Epithelial cell of proximal tubule (primary cell): Measurements from ENCODE around the gene PPFIA2. TPM values are rescaled to one million over a fixed set of nuclear protein-coding genes. Genes with fewer than 3 reads are reported as not detected.

ENCODE experiments used
- DNase-seq: peaks from one replicate; pipeline ENCODE4 v3.0.0-alpha.2; 2011; ENCODE audit warnings: low read depth
- H3K4me3 ChIP-seq: 2 replicates; pipeline ENCODE4 v1.5.1; 2011; ENCODE audit warnings: low read depth, mild to moderate bottlenecking, low read length
- total RNA-seq: library from RNA; depleted of rRNA; stranded (reverse); fragments of >200 nt; gene quantifications from 2 replicates; pipeline ENCODE4 v1.2.3, GENCODE V29; 2015
- TF ChIP-seq, protein P1 (sequence below): conservative IDR thresholded peaks from 2 replicates; pipeline ENCODE4 v1.5.1; 2012; ENCODE audit warnings: low read depth, mild to moderate bottlenecking, low read length

The PPFIA2 gene
- total RNA-seq, 1 donor from 2014 or later: 0.06 TPM

DNA sequence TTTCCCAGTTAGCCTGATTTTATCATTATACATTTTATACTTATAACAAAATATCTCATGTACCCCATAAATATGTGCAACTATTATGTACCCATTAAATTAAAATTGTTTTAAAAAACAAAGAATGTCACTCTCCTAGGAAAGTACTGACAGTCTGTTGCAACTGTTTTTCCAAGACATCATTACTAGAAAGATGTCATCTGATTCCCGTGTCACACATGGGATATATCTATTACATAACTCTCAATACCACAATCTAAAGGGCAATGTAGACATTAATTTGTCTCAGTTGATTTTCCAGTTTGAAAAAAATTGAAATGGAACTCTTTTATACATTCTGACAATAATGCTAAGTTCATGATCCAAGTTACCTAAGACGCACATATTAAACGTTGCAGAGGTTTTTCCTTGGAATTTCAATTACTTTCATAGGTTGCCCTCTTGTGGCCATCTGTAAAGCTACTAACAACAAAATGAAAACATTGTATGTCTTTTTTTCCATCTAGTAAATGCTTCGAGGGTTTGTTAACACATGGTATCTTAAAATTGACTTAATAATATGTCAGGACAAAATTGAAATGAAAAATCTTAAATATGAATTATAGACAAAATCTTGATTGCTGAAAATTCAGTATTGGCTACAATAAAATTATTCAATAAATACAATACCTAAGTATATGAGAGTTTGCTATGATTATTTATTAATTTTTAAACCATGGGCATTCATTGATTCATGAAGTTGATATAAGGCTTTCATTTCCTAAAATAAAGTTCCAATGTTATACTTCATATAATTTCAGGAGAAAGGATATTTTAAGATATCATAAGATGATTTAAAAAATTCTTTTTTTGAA, 131.6 kb downstream of the PPFIA2 start:
- TF ChIP-seq, protein P1, sequence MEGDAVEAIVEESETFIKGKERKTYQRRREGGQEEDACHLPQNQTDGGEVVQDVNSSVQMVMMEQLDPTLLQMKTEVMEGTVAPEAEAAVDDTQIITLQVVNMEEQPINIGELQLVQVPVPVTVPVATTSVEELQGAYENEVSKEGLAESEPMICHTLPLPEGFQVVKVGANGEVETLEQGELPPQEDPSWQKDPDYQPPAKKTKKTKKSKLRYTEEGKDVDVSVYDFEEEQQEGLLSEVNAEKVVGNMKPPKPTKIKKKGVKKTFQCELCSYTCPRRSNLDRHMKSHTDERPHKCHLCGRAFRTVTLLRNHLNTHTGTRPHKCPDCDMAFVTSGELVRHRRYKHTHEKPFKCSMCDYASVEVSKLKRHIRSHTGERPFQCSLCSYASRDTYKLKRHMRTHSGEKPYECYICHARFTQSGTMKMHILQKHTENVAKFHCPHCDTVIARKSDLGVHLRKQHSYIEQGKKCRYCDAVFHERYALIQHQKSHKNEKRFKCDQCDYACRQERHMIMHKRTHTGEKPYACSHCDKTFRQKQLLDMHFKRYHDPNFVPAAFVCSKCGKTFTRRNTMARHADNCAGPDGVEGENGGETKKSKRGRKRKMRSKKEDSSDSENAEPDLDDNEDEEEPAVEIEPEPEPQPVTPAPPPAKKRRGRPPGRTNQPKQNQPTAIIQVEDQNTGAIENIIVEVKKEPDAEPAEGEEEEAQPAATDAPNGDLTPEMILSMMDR: peak; percentile 74

DNA sequence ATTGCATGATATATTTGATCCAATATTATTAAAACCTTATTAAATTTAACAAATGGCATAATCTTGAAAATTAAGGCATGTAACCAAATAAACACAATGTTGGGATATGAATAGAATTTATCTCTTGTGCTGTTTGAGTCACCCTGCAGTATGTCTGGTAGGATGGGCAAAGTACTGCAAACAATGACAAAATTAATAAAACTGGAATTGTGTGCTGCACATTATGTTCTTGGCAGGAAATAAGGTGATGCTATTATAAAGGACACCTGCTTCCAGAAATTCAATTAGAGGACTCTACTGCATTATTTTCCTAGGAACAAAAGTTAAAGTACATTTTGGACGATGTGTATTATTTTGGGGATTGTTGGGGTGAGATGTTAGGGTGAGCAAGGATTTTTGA, 132.7 kb downstream of the PPFIA2 start:
- TF ChIP-seq, protein P1: no peak
- DNase-seq: no peak
- no peak overlapping the region for H3K4me3 ChIP-seq

More for the DNA sequence above, 131.6 kb downstream of the PPFIA2 start:
- peak; percentile 18 for DNase-seq
- no peak overlapping the region for H3K4me3 ChIP-seq

DNA sequence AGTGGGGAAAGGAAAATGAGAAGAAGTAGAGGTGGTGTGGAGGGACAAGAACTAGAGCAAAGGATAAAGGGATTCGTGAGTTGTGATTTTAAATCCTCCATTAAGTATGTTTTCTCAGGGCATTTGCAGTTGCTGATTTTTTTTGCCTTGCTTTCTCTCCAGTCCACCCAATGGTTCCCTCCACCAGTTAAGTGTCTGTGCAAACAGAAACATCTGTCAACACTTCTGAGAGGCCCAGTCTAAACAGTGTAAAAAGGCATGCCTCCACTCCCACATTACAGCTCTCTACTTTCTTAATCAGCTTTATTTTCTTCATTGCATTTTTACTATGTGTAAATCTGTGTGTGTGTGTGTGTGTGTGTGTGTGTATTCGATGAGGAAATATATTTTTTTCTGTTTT, 141.2 kb downstream of the PPFIA2 start:
- no peak for DNase-seq
- TF ChIP-seq, protein P1: no peak
- no peak overlapping the region for H3K4me3 ChIP-seq

DNA sequence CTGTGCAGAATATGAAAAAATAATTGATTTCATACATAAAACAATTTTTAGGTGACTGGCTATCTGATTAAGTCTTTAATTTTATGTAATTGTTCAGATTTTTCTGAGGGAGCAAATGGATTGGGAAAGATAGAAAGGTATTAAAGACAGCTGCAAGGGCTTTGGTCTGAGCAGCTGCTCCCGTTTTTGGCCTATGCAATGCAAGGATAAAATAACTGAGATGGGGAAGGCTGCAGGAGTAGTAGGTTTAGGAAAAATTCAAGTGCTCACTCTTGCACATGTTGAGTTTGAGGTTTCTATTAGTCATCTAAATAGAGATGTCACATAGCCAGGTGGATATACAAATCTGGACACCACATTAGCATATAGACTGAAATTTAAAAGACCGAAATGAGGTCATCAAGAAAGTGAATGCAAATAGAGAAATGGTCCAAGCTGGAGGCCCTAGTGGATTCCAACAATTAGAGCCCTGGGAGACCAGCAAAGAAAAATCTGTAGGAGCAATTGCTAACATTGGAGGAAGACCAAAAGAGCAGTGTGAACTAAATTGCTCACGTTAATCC, 144.0 kb downstream of the PPFIA2 start:
- no peak overlapping the region for H3K4me3 ChIP-seq
- TF ChIP-seq, protein P1: no peak
- no peak for DNase-seq

DNA sequence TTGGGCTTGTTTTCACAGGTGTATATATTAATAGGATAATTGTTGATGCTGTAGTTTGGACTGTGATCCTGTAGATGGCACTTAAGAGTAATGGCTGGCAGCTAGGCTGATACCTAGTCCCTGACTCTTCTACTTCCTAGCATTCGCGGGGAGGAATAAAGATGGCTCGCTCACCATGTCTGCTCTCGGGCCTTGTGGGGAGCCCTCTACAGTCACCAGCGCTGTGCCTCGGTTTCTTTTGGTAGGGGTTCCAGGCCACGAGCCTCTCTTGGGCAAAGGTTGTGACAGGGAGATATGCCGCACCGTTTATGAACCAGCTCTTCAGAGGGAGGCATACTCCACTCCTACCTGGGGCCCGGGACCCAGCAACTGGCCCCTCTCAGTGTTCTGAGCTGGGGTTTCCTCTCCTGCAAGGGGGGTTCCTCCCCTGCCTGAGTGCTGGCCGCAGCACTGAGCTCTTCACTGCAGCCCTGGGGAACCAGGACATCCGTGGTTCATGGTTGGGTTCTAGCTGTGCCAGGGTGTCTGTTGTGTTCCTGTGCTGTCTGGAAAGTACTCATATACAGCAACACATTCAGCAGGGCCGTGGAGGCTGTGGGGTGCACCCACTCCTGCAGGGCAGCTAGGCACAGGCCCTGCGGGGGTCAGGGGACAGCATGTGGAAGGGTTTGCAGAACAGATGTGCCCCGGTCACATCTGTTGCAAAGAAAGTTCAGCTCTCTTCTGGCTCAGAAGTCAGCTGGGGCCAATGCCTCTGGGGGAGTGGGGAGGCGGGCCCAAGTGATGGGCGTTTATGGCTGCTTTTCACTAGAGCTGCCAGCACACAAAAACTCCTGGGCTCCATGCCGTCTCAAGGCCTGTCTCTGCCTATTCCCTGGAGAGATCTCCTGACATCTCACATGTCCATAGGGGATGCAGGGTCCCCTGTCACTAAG, 147.9 kb downstream of the PPFIA2 start:
- no peak for DNase-seq
- H3K4me3 ChIP-seq: no peak overlapping the region
- TF ChIP-seq, protein P1: peak; percentile 60

DNA sequence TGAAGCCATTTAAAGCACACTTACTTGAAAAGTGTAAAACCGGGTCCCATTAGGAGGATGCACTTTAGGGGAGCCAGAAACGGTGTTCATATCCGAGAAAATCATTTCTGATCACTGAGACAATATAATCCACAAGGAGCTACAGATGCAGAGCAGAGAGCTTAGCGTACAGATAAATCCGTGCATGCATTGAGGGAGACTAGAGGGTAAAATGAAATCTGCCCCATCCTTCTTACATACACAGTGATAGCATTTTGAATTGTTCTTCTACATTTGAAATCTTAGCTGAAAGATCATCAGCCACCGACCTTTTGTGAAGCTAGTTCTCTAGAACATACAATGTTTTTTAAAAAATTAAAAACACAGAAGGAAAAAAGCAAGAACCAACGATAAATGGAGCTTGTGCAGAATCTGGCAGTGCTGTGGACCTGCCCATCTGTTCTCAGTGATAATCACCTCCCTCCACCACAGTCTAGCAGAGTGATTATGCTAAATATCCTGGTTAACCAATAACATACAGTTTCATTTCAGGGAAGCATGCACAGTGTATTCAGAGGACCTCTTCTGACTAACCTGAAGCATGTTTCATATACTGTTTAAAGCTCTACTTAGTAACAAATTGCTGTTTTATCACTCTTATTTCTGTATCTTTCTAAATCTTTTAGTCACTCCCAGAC, 161.1 kb downstream of the PPFIA2 start:
- H3K4me3 ChIP-seq: no peak overlapping the region
- no peak for DNase-seq
- TF ChIP-seq, protein P1: no peak
